GM21381 (cell line): Measurements from ENCODE around the gene BACE1.
"Not testable (repeated sequence)": the region's sequence is repeated elsewhere in the genome, so short reads cannot be mapped to it uniquely, and the experiment has no call there.

Source experiments
- ATAC-seq: cut with Tn5 transposase; IDR thresholded peaks from one replicate; pipeline ENCODE4 v1.9.1; 2021; ENCODE audit warnings: mild to moderate bottlenecking, moderate library complexity; ENCODE audit not compliant: unreplicated experiment

BACE1 gene

DNA sequence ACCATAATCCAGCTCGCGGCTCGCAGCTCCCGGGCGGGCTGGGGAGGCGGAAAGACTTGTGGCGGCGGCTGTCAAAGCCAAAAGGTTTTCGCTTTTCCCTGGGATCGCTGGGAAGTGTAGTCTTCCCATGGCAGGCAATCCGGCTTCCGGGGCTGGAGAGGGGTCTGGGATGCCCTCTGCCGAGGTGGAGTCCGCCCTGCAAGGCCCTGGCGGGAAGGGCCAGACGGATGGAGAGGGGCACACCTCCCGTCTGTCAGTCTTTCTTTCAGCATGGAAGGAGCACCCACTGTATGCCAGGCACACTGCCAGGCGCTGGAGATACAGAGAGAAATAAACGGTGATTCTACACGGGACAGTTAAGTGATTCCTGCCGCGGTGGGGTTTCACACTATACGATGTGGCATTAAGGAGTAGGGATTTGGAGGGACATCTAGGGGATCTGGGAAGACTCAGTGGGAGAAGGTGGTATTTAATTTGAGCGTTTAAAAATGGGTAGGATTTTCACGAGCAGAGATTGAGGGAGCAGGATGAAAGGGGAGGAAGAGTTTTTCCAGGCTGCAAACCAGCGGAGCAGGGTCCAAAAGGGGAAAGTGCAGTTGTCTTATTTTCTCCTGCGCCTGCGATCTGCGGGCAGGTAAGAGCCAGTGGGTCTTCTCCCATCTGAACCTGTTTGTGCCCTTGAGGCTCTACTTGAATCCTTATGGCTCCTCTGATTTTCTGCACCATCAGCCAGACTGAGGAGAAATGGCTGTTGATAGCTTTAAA lies at the start of gene BACE1:
TSS of gene BACE1 (minus strand) at position 60 of the 765 bp plus-strand sequence. CDS start 461 bp downstream, outside the sequence.
- no peak for ATAC-seq

DNA sequence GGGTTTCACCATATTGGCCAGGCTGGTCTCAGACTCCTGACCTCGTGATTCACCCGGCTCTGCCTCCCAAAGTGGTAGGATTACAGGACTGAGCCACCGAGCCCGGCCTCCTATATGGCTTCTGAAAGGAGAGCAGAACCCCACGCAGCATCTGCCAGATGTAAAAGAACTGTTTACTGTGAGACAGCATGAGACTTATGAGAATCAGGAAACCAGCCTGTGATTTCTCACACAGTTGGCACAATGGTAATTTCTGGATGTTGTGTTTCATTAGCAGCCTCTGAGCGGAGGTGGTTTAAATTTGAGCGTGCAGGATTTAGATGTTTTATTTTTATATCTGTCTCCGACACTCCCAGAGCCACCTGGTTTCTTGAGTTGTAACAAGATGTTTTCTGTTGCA lies 45.4 kb upstream of the BACE1 start:
- ATAC-seq, result no peak

DNA sequence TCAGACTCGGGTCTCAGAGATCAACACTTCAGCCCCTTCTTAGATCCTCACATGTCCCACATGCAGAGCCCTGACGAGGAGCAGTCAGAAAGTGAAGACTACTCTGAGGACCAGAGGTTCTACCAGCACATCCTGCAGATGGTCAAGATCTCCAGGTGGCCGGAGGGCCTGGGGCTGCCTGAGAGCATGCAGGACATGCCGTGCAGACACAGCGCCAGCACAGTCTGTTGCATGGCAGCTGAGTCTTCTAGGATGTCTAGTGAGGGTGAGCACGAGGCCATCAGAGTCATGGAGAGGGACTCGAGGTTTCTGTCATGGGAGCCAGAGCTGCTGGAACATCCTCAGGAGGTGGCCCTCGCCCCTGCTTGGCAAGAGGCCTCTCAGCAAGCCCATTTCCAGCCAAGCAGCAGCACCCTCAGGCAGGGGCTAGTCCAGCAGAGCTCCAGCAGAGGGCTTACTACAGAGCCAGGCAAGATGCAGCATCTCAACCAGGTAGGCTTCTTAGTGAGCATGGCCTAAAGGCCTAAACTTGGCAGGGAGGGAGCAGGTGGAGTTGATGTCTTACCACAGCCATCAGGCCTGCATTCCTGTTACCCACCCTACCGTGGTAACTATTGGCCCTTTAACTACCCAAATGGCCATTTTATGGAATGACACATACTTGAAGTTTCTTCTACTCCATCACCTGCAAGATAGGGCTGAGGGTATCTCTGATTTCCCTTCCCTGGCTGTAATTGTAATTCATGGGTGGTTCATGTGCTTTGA lies 40.3 kb upstream of the BACE1 start:
- ATAC-seq, result no peak

DNA sequence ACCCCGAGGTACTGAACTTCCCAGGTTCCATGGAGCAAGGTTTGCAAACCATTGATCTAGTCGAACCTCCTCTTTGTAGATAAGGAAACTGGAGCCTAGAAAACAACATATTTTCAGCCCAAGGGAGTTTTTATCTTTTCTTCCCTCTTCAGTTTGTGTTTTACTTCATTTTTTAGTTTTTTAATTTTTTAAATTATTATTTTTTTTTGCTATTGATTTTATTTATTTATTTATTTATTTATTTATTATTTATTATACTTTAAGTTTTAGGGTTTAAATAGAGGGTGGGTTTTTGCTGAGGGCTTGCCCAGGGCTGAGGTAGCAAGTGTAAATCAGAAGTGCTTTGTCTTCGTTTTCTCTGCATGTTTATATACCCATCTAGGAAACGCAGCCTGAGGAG lies 38.5 kb upstream of the BACE1 start:
- no peak for ATAC-seq

DNA sequence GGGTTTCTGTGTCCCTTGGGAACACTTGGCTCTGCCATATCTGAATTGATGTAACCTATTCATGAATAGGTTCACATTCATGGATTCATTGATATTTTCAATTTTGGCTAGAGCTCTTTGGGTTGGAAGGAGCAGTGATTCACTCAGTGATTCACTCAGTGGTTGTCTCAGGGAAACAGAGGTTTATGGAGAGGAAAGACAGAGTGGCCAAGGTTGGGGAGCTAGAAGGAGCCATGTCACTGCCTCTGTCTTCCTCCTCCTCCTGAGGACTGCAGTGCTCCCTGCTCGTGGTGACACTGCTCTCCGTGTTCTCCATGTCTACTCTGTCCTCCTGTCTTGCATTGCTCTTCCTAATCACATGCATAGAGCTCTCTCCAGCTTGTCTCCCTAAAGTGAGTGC lies 29.0 kb upstream of the BACE1 start:
- no peak for ATAC-seq

DNA sequence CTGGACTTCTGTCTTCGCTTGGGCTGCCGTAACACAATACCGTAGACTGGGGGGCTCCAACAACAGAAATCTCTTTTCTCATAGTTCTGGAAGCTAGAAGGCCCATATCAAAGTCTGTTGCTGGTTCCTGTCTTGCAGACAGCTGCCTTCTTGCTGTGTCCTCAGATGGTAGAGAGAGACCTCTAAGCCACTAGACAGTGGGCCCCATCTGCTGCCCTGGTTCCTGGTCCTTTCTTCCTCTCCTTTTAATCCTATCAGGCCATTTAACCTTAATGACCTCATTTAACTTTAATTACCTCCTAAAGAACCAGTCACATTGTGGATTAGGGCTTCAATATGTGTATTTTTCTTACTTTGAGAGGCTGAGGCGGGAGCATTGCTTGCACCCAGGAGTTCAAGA lies 21.0 kb upstream of the BACE1 start:
- no peak for ATAC-seq

DNA sequence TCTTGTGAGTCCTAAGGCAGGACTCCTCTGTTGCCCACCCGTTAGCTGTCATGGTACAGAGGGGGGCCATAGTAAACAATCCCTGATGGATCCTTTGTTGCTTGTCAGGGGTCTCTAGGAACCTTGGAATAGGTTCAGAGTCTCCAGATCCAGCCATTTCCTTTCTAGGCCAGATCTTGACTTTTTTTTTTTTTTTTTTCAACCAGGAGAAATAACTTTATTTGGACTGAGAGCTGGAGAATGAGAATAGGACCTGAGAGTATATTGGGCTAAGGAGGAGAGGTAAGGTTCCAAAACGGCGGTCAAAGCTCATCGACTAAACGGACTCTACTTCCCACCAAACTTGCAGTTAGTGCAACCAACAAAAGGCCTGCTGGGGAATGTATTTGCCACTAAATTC lies 19.3 kb upstream of the BACE1 start:
- no peak for ATAC-seq

DNA sequence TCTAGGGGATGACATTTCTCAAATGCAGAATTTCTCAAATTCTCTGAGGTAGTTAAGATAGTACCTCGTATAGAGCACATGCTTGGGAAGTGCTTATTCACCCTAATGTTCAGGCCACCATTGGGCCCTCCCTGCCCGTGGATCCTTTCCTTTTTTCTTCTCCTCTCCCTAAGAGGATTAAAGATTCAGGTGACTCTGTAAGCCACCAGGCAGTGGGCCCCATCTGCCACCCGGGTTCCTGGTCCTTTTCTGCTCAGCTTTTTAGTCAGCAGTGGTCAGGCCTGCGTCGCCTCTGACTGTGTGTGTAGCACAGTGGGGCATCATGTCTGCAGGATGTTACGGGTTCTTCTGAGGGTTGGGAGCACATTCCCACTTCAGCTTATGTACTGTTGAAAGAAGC lies 18.8 kb upstream of the BACE1 start:
- no peak for ATAC-seq

DNA sequence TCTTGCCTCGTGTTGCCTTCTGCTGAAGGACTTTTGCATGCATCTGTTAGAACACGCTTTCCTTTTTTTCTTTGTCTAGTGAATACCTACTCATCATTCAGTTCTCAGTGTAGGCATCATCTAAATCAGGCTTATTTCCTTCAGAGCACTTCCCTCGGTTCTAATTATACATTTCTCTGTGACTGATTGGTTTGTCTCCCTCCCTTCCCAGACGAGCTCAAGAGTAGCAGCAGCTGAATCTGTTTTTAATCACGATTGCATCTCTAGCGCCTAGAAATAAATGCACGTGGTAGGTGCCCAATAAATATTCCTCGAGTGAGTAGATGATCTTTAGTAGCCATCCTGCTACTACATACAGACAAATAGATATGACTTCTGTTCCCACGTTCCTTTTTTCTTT lies 17.9 kb upstream of the BACE1 start:
- ATAC-seq, result no peak

DNA sequence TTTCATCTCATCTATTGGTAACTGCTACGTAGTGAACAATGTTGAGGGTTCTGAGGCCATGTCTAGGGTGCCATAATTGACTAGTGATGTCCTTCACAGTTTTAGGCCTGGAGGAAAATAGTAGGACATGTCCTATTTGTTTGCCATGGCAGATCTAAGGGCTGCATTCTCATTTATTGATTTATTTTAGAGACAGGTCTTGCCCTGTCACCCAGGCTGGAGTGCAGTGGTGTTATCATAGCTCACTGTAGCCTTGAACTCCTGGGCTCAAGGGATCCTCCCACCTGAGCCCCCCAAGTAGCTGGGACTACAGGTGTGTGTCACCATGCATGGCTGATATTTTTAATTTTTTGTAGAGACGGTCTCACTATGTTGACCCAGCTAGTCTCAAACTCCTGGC lies 16.8 kb upstream of the BACE1 start:
- ATAC-seq, result no peak

DNA sequence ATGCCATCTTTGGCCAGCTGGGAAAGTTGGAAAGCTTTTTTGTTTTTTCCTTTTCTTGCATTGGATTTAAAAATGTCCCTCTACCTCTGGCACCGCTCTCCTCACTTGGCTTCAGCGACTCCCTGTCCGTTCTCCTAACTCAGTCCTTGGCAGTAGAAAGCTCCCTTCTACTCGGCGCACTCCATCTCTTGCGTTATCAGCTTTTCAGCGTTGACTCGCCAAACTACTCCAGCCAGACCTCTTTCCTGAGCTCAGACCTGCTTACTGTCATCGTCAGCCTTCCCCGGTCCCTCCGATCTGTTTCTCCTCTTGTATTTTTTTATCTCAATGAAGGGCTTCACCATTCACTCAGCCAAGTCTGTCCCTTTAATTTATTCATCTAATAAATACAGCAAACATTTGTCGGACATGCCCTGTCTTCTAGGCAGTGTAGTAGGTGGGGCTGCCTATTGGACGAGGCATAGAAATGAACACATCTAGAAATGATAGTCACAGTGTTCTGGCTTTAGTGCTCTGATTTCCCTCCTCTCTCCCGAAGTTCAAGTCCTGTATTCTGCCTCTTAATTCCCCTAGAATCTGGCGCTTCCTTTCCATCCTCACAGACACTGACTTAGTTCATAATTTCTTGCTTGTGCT lies 12.4 kb upstream of the BACE1 start:
- ATAC-seq, result no peak

DNA sequence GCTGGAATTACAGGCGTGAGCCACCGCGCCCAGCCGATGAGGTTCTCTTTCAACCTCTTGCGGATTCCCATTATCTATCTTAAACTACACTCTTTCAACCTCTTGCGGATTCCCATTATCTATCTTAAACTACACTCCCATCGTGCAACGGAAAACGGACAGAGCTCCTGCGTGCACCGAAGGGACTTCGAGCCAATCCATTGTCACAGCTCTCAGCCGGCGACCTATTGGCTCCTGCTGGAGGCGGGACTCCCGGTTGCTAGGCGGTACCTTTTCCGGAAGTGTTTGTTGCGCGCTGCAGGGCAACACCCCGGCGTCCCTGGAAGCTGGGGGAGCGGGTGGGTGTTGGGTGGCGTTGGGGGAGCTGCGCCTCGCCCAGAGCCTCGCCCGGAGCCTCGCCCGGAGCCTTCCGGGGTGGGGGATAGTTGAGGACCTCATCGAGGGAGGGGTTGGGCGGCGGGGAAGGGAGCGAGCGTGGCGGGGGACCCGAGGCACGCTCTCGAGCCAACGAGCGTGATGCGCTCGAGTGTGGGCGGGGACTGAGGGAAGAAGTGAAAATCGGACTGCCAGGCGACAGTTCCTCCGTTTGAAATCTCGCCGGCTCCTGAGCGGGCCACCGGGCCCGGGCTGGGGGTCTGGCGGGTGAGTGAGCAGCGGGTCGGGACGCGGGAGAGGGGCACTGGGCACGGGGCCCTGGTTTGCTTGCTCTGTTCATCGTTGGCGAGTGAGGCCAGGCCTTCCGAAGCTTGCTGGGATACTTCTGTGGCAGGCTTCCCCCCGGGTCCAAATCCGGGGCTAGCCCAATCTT lies 11.7 kb upstream of the BACE1 start, which contains the start of gene CEP164:
TSS of gene CEP164 (plus strand) at position 288 of the 808 bp plus-strand sequence. CDS start 10,733 bp downstream, outside the sequence.
- ATAC-seq, result peak; percentile 96

DNA sequence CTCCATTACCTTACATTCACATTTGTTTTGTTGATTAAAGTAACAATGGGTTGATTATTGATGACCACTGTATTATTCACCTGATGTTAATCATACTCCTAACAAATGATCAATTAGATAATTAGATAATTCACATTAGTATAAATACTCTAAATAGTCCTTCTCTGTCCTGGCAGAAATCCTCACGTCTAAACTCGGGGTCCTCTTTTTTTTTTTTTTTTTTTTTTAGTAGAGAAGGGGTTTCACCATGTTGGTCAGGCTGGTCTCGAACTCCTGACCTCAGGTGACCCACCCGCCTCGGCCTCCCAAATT lies 11.2 kb upstream of the BACE1 start:
- ATAC-seq, result not testable (repeated sequence)

DNA sequence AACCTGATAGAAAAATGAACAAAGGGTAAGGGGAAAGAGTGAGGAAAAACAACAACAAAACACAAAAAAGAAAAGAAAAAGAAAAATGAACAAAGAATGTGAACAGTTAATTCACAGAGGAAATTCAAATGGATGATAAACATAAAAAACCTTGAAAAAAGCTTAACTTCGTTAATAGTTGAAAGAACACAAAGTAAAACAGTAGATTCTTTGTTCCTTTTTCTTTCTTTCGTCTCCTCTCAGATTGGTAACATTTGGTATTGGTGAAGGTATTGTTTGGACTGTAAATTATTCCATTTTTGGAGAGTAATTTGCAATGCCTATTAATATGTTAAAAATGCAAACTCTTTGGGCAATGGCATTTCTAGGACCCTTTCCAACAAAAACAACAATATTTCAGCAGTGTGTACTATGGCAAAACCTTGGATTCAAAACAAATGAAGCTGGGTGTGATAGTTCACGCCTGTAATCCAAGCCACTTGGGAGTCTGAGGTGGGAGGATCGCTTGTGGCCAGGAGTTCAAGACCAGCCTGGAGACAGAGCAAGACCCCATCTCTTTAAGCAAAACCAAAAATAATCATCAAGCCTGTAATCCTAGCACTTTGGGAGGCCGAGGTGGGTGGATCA lies 3.3 kb upstream of the BACE1 start:
- no peak for ATAC-seq

DNA sequence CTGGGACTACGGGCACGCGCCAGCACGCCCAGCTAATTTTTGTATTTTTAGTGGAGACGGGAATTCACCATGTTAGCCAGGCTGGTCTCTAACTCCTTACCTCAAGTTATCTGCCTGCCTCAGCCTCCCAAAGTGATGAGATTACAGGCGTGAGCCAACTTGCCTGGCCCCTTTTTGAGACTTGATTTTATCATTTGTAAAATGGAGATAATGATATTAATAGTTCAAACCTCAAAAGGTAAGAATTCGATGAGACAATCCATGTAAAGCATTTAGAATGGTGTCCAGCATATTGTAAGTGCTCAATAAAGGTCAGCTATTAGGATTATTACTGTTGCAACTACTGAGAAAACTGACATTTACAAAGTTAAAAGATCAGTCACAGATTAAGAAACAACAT lies 2.7 kb upstream of the BACE1 start:
- ATAC-seq, result no peak

DNA sequence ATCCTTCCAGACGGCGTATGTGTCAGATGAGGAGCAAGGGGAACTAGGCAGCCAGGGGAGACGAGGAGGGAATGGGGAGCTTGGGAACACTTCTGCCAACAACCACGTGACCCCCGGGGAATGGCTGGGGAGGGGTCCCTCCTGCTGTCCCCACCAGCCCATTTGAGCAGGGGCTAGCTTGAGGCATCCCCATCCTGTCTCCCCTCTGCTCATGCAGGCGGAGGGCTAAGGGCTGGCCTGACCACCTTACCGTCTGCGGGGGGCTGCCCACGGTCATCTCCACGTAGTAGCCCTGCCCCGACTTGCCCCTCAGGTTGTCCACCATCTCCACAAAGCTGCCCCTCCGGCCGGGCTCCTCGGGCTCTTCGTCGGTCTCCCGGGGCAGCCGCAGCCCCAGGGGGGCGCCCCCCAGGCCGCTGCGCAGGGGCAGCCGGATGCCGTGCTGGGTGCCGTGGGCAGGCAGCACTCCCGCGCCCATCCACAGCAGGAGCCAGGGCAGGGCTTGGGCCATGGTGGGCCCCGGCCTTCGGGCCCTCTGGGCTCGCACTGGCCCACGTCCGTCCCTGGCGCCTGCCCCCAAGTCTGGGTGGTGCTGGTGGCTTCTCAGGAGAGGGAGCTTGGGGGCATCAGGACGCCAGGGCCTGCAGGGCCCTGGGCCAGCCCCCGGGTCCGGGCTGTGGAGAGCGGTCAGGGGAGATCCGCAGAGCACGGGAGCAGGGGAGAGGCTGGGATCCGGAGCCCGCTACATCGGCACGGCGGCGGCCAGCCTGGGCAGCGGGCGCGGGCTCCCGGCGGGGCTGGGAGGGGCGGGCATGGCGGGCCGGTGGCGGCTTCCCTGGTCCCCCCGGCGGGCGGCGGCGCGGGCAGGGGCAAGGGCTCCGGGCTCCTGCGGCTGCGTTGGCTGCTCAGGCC lies 515 bp downstream of the BACE1 start:
- no peak for ATAC-seq

DNA sequence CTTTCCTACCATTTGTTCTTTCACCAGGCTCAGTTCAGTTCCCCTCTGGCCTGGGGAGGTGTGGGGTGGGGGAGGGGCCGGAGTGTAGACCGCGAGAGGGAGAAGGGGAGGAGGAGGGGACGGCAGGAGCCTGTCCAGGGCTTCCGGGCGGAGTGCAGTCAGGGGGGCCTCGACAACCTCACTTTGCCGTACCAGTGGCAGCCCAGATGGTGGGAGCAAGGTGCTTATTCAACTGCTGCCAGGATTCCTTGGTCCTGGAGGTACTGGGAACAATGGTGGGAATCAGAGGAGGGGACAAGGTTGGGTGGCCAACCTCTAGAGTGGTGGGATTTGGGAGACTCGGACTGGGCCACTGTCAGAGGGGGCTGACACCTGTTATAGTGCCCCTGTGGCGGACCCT lies 1.2 kb downstream of the BACE1 start:
- no peak for ATAC-seq

DNA sequence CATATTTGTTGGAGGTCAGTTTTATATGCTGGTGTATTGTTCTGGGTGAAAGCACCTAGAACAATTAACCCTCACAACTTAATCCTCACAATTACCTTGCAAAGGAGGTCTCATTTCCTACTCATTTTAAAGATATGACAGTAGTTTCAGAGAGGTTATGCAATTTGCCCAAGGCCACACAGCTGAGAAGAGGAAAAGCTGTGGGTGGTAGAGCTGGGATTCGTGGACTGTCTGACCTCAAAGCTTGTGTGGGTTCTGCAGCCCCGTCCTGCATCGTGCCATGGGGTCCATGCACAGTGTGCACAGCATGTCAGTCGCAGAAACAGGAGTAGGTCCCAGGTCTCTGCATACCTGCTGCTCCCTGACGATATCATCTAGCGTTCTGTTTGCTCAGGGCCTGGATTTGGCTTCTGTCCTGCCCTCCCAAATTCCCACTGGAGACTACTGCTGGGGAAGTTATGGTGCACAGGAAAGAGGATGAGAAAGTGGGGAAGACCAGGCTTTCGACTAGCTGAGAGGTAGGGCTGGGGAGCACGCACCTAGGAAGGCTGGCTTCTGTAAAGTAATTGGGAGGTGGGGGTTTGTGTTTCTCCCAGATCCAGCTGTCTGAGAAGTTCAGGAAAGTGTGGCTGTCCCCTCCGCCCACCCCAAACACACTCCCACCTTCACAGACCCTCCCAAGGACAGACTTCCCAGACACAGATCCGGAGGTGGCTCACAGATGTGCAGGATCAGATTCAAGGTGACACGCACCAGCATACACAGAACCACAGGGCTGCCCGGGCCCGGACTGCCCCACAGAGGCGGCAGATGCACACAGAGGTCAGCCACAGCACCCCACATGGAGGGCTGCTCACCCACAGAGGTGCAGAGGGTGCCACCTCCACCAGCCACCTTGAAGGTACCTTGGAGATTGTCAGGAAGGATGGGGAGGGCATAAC lies 2.0 kb downstream of the BACE1 start:
- ATAC-seq, result no peak

DNA sequence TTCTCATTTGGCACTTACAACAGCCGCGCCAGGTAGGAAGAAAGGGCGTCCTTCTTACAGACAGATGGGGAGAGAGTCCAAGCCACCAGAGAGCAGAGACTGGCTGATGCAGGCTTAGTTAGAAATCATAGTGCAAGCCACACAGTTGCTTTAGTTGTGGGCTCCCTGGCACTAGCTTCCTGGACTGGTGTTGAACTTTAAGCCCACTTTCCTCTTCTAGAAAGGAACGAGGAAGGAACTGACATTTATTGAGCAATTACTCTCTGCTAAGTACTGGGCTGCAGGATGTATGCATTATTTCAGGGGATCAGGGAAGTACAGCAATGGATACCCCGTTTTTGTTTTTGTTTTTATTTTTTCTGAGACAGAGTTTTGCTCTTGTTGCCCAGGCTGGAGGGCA lies 3.0 kb downstream of the BACE1 start:
- ATAC-seq, result no peak
